ENCODE results near the gene LRTM1. TPM values are rescaled to one million over a fixed set of nuclear protein-coding genes. Genes with fewer than 3 reads are reported as not detected.

Gene LRTM1
- total RNA-seq, 6 experiments from 2014 or later = not detected

GRCh38 chr3:54905920-54906319, 21.9 kb downstream of the LRTM1 start:
- no peaks in the 10 kb centered on the region for H3K9me3 Mint-ChIP-seq
- no peak for TF ChIP-seq CTCF (IDR thresholded peaks at IDR 0.05)
- H3K4me1 Mint-ChIP-seq (ENCODE audit: low read depth) = peaks cover 79% of the 10 kb centered on the region
- no peak overlapping the region for H3K4me3 Mint-ChIP-seq
- H3K27ac Mint-ChIP-seq = peak overlapping the region; percentile 49; the same call in 1 of the 2 replicates
- no peak for DNase-seq
- no peaks in the 10 kb centered on the region; the same call in 1 of the 2 replicates for H3K36me3 Mint-ChIP-seq (ENCODE audit: low read depth)
- no peaks in the 10 kb centered on the region; the same call in 1 of the 2 replicates for H3K27me3 Mint-ChIP-seq (ENCODE audit: insufficient read depth)

- H3K4me3 Mint-ChIP-seq = peak overlapping the region; percentile 41
- H3K9me3 Mint-ChIP-seq = no peaks in the 10 kb centered on the region
- peak; percentile 58 for DNase-seq
- H3K4me1 Mint-ChIP-seq (ENCODE audit: low read depth) = peaks cover 83% of the 10 kb centered on the region
- no peaks in the 10 kb centered on the region; the same call in 1 of the 2 replicates for H3K27me3 Mint-ChIP-seq (ENCODE audit: insufficient read depth)
- H3K36me3 Mint-ChIP-seq (ENCODE audit: low read depth) = no peaks in the 10 kb centered on the region
- peak; percentile 32 for TF ChIP-seq CTCF (IDR thresholded peaks at IDR 0.05)
- peak overlapping the region; percentile 42 for H3K27ac Mint-ChIP-seq
These were observed 22.5 kb downstream of the LRTM1 start for GRCh38 chr3:54905261-54905888.

- Mint-ChIP-seq H3K27ac (no peak overlapping the region), H3K4me1 (ENCODE audit: low read depth) (peaks cover 74% of the 10 kb centered on the region), H3K9me3 (no peaks in the 10 kb centered on the region), H3K4me3 (no peak overlapping the region), H3K27me3 (ENCODE audit: insufficient read depth) (no peaks in the 10 kb centered on the region; the same call in 1 of the 2 replicates), H3K36me3 (ENCODE audit: low read depth) (no peaks in the 10 kb centered on the region)
- no peak for DNase-seq
- no peak for TF ChIP-seq CTCF (IDR thresholded peaks at IDR 0.05)
These were observed 25.8 kb downstream of the LRTM1 start for GRCh38 chr3:54901906-54902685.

- TF ChIP-seq CTCF (IDR thresholded peaks at IDR 0.05) = no peak
- H3K36me3 Mint-ChIP-seq (ENCODE audit: low read depth) = no peaks in the 10 kb centered on the region
- H3K4me3 Mint-ChIP-seq = 0 out of 2 replicates have a peak overlapping the region, but pooled peaks have one; percentile 8
- H3K9me3 Mint-ChIP-seq = no peaks in the 10 kb centered on the region
- peaks cover 74% of the 10 kb centered on the region for H3K4me1 Mint-ChIP-seq (ENCODE audit: low read depth)
- no peak for DNase-seq
- H3K27me3 Mint-ChIP-seq (ENCODE audit: insufficient read depth) = no peaks in the 10 kb centered on the region; the same call in 1 of the 2 replicates
- H3K27ac Mint-ChIP-seq = peak overlapping the region; percentile 39
These were observed 26.8 kb downstream of the LRTM1 start for GRCh38 chr3:54900838-54901591.

- Mint-ChIP-seq H3K4me3 (no peak overlapping the region), H3K4me1 (ENCODE audit: low read depth) (peaks cover 67% of the 10 kb centered on the region), H3K9me3 (no peaks in the 10 kb centered on the region), H3K27ac (no peak overlapping the region), H3K27me3 (ENCODE audit: insufficient read depth) (no peaks in the 10 kb centered on the region), H3K36me3 (ENCODE audit: low read depth) (no peaks in the 10 kb centered on the region)
- TF ChIP-seq CTCF (IDR thresholded peaks at IDR 0.05) = no peak
- no peak for DNase-seq
These were observed 28.6 kb downstream of the LRTM1 start for GRCh38 chr3:54899273-54899672.
